Left hindlimb (tissue), 1 donor: ENCODE results near the gene KLHL29.
A peak's percentile ranks its signal among the peaks of the same experiment; 100 is the strongest.

Experiments
- DNase-seq: peaks from one replicate; pipeline ENCODE4 v3.0.0-alpha.2; 2018

Gene KLHL29

GRCh38 chr2:23556929-23557328, 171.9 kb downstream of the KLHL29 start:
- no peak for DNase-seq

GRCh38 chr2:23557455-23557854, 172.5 kb downstream of the KLHL29 start:
- DNase-seq = no peak

GRCh38 chr2:23559561-23560239, 174.7 kb downstream of the KLHL29 start:
- no peak for DNase-seq

- DNase-seq = no peak
These were observed 176.1 kb downstream of the KLHL29 start for GRCh38 chr2:23561088-23561487.

GRCh38 chr2:23561544-23561943, 176.6 kb downstream of the KLHL29 start:
- no peak for DNase-seq

- DNase-seq = no peak
These were observed 177.2 kb downstream of the KLHL29 start for GRCh38 chr2:23562143-23562542.

- no peak for DNase-seq
These were observed 178.2 kb downstream of the KLHL29 start for GRCh38 chr2:23563151-23563550.

GRCh38 chr2:23563673-23564614, 179.0 kb downstream of the KLHL29 start:
- DNase-seq = peak; percentile 81

- DNase-seq = peak; percentile 59
These were observed 179.6 kb downstream of the KLHL29 start for GRCh38 chr2:23564615-23564960.

GRCh38 chr2:23565374-23565773, 180.4 kb downstream of the KLHL29 start:
- DNase-seq = no peak

- DNase-seq = no peak
These were observed 180.8 kb downstream of the KLHL29 start for GRCh38 chr2:23565814-23566213.

GRCh38 chr2:23566241-23567142, 181.5 kb downstream of the KLHL29 start:
- DNase-seq = no peak

- DNase-seq = no peak
These were observed 182.3 kb downstream of the KLHL29 start for GRCh38 chr2:23567161-23567756.

GRCh38 chr2:23568211-23568610, 183.2 kb downstream of the KLHL29 start:
- no peak for DNase-seq

- DNase-seq = no peak
These were observed 183.7 kb downstream of the KLHL29 start for GRCh38 chr2:23568626-23569190.

GRCh38 chr2:23569761-23570365, 184.9 kb downstream of the KLHL29 start:
- DNase-seq = no peak

- no peak for DNase-seq
These were observed 186.1 kb downstream of the KLHL29 start for GRCh38 chr2:23571085-23571484.

- DNase-seq = no peak
These were observed 186.7 kb downstream of the KLHL29 start for GRCh38 chr2:23571527-23572282.

GRCh38 chr2:23574919-23575654, 190.1 kb downstream of the KLHL29 start:
- no peak for DNase-seq

GRCh38 chr2:23578964-23579671, 194.1 kb downstream of the KLHL29 start:
- DNase-seq = no peak
